ENCODE measurements around the gene ZBTB25. TPM values are rescaled to one million over a fixed set of nuclear protein-coding genes. Genes with fewer than 3 reads are reported as not detected.

Gene ZBTB25
- total RNA-seq, 1 donor from 2014 or later, result 20.6 TPM

- Mint-ChIP-seq H3K27me3 (ENCODE audit: low read depth) (no peaks in the 10 kb centered on the region), H3K27ac (peak overlapping the region; percentile 93), H3K9me3 (no peaks in the 10 kb centered on the region), H3K4me1 (peaks cover 62% of the 10 kb centered on the region), H3K4me3 (peak overlapping the region; percentile 81), H3K36me3 (no peaks in the 10 kb centered on the region)
- peak; percentile 73 to 80 for DNase-seq (ENCODE audit: low spot score in 2 of 2, unreplicated experiment in 2 of 2)
- TF ChIP-seq CTCF (IDR thresholded peaks at IDR 0.05; ENCODE audit: unreplicated experiment), result no peak
These were observed 1.5 kb upstream of the ZBTB25 start for GRCh38 chr14:64504897-64505794.

DNA sequence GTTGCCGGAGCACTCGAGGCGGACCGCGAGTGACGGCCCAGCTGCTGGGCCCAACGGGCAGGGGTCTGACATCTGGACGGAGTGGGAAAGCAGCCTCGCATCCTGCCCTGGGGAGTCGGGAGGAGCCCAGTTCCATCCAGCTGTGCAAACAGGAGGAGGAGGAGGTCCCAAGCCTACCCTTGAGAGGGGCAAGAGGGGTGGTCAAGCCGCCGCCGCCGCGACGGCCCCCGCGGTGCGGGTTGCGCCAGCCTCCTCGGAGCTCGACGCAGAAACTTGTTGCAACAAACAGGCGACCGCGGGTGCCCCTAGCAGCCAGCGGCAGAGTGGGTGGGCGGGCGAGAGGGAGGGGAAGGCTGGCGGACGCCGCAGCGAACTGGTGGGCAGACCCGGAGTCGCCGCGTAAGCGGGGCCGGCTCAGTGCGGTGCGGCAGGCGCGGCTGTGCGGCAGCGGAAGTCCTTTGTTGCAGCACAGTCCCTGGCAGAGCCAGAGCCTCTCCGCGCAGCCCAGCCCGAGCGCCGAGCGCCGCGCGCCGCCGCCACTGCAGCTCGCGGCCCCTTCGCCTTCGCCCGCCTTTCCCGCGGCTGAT, 765 bp upstream of the ZBTB25 start, which contains the start of gene ZBTB1:
TSS of gene ZBTB1 (plus strand) at position 461 of the 587 bp plus-strand sequence. CDS start 16,735 bp downstream, outside the sequence.
- H3K36me3 Mint-ChIP-seq, result no peaks in the 10 kb centered on the region
- peak within 1 kb of the TSS; percentile 100 for H3K27ac Mint-ChIP-seq
- H3K4me1 Mint-ChIP-seq, result peaks cover 65% of the 10 kb centered on the region
- no peaks in the 10 kb centered on the region for H3K27me3 Mint-ChIP-seq (ENCODE audit: low read depth)
- DNase-seq (ENCODE audit: low spot score in 2 of 2, unreplicated experiment in 2 of 2), result peak; percentile 62 to 78
- TF ChIP-seq CTCF (IDR thresholded peaks at IDR 0.05; ENCODE audit: unreplicated experiment), result no peak
- peak within 1 kb of the TSS; percentile 81 for H3K4me3 Mint-ChIP-seq
- no peaks in the 10 kb centered on the region for H3K9me3 Mint-ChIP-seq

GRCh38 chr14:64502887-64503433, 678 bp downstream of the ZBTB25 start:
- peaks cover 53% of the 10 kb centered on the region for H3K4me1 Mint-ChIP-seq
- peak in 1 of 2 experiments; percentile 25 for DNase-seq (ENCODE audit: low spot score in 2 of 2, unreplicated experiment in 2 of 2)

GRCh38 chr14:64502456-64502855, 1.2 kb downstream of the ZBTB25 start:
- H3K27me3 Mint-ChIP-seq (ENCODE audit: low read depth), result no peaks in the 10 kb centered on the region
- H3K4me3 Mint-ChIP-seq, result peak overlapping the region; percentile 81
- no peaks in the 10 kb centered on the region for H3K36me3 Mint-ChIP-seq
- H3K27ac Mint-ChIP-seq, result peak overlapping the region; percentile 97
- TF ChIP-seq CTCF (IDR thresholded peaks at IDR 0.05; ENCODE audit: unreplicated experiment), result no peak
- H3K4me1 Mint-ChIP-seq, result peaks cover 48% of the 10 kb centered on the region
- DNase-seq (ENCODE audit: low spot score in 2 of 2, unreplicated experiment in 2 of 2), result no peak
- no peaks in the 10 kb centered on the region for H3K9me3 Mint-ChIP-seq

More at GRCh38 chr14:64502887-64503433, 678 bp downstream of the ZBTB25 start:
- H3K36me3 Mint-ChIP-seq, result no peaks in the 10 kb centered on the region
- peak overlapping the region; percentile 81 for H3K4me3 Mint-ChIP-seq
- H3K27me3 Mint-ChIP-seq (ENCODE audit: low read depth), result no peaks in the 10 kb centered on the region
- peak overlapping the region; percentile 97 for H3K27ac Mint-ChIP-seq
- no peaks in the 10 kb centered on the region for H3K9me3 Mint-ChIP-seq
- TF ChIP-seq CTCF (IDR thresholded peaks at IDR 0.05; ENCODE audit: unreplicated experiment), result no peak

GRCh38 chr14:64501411-64502171, 2.0 kb downstream of the ZBTB25 start:
- Mint-ChIP-seq H3K27ac (peak overlapping the region; percentile 97), H3K36me3 (no peaks in the 10 kb centered on the region), H3K4me3 (peak overlapping the region; percentile 81), H3K27me3 (ENCODE audit: low read depth) (no peaks in the 10 kb centered on the region), H3K9me3 (no peaks in the 10 kb centered on the region), H3K4me1 (peaks cover 45% of the 10 kb centered on the region)
- DNase-seq (ENCODE audit: low spot score in 2 of 2, unreplicated experiment in 2 of 2), result peak in 1 of 2 experiments; percentile 49
- no peak for TF ChIP-seq CTCF (IDR thresholded peaks at IDR 0.05; ENCODE audit: unreplicated experiment)
